Measurements from ENCODE around the gene DMKN.

DNA sequence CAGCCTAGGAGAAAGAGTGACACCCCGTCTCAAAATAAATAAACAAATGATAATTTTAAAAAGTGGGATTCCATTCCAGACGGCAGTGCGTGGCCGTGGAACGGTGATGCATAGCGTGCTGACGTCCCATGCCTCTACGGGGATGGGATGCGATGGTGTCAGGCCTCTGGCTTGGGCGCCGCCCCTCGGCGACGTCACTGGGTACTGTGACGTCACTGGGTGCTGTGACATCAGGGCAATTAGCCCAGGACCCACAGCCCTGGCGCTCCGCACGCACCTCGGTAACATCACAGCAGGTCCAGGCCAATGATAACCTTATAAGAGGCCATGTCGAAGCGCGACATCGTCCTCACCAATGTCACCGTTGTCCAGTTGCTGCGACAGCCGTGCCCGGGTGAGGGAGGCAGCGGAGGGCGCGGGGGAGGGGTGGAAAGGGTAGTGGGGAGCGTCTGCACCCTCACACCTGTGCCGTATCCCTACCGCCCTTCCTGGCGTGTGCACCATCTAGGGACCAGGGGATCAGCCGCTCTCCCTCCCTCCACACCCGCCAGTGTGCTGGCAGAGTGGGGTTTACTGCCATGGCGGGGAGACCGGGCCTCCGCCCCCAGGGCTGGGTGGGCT lies 19.9 kb upstream of the DMKN start, which contains the start of gene GAPDHS:
- TF ChIP-seq, protein P1, sequence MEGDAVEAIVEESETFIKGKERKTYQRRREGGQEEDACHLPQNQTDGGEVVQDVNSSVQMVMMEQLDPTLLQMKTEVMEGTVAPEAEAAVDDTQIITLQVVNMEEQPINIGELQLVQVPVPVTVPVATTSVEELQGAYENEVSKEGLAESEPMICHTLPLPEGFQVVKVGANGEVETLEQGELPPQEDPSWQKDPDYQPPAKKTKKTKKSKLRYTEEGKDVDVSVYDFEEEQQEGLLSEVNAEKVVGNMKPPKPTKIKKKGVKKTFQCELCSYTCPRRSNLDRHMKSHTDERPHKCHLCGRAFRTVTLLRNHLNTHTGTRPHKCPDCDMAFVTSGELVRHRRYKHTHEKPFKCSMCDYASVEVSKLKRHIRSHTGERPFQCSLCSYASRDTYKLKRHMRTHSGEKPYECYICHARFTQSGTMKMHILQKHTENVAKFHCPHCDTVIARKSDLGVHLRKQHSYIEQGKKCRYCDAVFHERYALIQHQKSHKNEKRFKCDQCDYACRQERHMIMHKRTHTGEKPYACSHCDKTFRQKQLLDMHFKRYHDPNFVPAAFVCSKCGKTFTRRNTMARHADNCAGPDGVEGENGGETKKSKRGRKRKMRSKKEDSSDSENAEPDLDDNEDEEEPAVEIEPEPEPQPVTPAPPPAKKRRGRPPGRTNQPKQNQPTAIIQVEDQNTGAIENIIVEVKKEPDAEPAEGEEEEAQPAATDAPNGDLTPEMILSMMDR (IDR thresholded peaks at IDR 0.05; ENCODE audit: poor library complexity) = no peak
- no peak for TF ChIP-seq EZH2phosphoT487 (IDR thresholded peaks at IDR 0.05; ENCODE audit: low read depth, severe bottlenecking, unreplicated experiment)
